CD4-positive, alpha-beta T cell treated with Interleukin-21 for 1 hour (primary cell): ENCODE data around the gene TNIP1.

Source experiments
- DNase-seq: peaks from one replicate; pipeline ENCODE4 v3.0.0-alpha.2; 2020

The TNIP1 gene, protein sequence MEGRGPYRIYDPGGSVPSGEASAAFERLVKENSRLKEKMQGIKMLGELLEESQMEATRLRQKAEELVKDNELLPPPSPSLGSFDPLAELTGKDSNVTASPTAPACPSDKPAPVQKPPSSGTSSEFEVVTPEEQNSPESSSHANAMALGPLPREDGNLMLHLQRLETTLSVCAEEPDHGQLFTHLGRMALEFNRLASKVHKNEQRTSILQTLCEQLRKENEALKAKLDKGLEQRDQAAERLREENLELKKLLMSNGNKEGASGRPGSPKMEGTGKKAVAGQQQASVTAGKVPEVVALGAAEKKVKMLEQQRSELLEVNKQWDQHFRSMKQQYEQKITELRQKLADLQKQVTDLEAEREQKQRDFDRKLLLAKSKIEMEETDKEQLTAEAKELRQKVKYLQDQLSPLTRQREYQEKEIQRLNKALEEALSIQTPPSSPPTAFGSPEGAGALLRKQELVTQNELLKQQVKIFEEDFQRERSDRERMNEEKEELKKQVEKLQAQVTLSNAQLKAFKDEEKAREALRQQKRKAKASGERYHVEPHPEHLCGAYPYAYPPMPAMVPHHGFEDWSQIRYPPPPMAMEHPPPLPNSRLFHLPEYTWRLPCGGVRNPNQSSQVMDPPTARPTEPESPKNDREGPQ

DNA sequence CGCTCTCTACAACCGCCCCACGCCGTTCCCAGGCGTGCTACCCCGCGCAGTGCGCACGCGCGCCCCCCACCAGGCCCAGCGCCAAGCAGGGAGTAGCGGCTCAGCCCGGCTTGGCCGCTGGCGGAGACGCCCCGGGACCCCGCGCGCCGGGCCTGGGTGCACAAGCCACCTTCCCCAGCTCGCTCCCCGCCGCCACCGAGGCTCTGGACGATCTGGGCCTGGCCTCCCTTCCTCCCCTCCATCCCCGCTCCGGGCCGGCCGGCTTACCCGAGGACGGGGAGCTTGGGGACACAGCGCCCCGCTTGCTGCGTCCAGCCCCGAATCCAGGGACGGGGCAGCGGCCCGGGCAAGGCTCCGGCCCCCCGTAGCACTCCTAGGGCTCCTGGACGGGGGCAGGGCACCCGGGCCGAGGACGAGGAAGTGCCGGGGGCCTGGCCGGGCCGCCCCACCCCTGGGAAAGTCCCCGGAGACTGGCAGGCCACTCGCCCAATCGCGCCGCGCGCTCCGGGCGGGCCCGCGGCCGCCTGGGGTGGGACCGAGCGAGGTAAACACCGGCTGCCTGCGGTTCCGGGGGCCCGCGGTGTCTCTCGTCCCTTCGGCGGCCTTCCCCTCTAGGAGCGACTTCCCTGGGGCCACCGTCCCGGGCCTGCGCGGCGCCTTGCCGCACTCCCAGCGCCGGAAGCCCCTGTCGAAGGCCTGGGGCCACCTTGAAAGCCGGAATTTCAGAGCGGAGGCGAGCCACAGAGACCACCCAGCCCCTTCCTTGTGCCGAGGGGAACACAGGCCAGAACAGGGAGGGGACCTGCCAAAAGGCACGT, at the start of gene TNIP1:
Gene TNIP1, minus strand, starts transcription at position 422 of the 818 bp plus-strand sequence. CDS start 15,939 bp downstream, outside the sequence.
- peak; percentile 95 for DNase-seq

DNA sequence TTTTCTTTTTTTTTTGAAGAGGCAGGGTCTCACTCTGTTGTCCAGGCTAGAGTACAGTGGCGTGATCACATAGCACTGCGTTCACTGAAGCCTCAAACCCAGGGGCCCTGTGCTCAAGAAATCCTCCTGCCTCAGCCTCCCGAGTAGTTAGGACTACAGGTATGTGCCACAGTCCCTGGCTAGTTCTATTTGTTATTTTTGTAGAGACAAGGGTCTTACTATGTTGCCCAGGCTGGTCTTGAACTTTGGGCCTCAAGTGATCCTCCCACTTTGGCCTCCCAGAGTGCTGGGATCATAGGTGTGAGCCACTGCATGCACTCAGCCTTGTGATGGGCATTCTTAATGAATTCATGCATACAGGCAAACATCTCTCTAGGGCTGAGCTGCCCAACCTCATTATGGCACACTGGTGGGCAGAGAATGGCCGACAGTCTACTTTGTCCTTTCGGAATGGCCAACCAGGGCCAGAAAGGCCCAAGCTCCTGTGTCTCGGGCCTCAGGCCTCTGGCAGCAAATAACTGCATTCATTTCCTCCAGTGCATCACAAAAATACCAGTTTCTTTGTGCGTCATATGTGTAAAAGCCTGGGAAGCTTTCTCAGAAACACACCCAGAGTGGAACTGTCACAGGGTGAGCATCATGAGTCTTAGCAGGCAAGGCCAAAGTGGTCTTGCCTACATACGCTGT, 49.5 kb upstream of the TNIP1 start:
- DNase-seq, result no peak

DNA sequence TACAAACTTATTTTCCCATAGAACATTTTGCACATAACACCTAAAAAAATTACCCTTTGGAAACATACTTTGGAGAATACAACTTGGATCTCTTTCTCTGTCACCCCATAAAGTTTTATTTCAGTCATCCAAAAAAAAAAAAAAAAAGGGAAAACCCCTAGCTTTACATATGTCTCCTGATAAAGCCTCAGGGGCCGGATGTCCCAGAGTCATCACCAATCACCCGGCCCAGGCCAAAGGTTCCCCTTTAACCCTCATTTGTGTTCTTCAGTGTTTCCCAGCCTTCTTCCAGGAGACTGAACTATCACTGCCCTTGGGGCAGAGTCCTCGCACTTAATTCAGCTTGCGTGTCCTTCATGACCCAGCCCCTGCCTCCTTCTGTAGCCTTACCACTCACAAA, 48.0 kb upstream of the TNIP1 start:
- DNase-seq, result no peak

DNA sequence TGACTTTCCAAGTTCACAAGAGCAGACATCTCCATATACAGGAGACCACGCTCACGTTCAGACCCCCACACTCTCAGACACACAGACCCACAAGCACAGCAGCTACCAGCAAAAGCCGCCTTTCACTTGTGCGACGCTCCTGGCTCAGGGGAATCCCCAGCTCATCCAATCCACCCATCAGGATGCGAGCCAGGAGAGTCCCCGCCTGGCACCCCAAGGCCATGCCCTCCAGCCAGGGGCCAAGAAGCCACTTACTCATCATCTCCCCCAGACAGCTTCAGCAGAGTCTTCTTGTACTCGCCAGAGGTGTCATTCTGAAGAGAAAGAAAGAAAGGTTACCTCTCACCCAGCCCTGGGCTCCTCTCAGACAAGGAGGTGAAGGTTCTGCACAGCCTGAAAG, 47.1 kb upstream of the TNIP1 start:
- no peak for DNase-seq

GRCh38 chr5:151126199-151126645, 45.4 kb upstream of the TNIP1 start:
- peak; percentile 70 for DNase-seq

DNA sequence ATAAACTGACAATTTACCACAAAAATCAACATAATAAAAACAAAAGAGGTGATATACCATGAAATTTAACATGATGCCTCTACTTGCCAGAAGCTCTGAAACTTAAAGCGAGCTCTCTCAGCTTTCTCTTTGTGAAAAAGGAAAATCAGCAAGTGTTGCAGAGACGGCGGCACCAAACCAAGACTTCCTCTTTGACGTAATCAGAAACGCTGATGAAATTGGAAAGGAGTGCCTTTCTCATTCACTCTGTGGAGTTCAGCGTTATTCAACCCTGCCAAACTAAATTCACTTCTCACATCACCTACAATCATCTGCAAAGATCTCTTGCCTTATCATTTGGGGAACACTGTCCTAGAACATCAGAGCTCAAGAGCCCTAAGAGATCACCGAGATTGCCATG, 44.6 kb upstream of the TNIP1 start:
- DNase-seq, result peak; percentile 15

GRCh38 chr5:151123897-151124751, 43.3 kb upstream of the TNIP1 start:
- no peak for DNase-seq

DNA sequence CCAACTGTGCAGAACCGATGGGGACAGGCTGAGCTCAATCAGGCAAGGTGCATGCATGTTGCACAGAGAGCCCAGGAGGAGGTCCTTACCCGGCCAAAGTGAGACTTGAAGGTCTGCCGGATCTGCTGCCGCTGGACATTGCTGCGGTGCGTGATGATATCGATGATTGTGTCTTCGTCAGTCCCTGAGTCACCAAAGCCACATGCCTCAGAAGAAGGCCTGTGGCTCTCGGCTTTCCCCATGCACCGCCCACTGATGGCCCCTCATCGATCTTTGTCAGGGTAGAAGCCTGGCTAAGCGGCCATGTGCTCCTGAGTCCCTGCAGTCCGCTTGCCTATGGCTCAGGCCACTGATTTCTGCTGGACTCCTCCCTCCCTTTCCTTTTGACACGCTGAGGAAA, 42.0 kb upstream of the TNIP1 start:
- no peak for DNase-seq

DNA sequence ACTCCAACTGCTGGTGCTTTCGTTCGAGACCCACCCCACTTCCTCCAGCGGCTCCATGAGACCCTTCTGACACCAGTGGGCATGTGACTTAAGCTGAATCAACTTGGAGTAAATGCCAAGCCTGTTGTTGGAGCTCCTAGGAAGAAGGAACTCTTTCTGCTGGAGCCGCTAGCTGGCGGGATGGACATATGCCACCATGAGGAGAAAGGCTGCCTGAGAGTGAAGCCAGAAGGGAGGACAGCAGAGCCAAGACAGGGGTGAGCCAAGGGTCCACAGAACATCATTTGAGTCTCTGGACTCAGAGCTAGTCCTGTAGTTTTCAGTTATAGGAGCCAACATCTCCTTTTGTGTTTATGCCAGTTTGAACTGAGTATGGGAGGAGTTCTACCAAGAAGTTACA, 40.8 kb upstream of the TNIP1 start:
- no peak for DNase-seq

DNA sequence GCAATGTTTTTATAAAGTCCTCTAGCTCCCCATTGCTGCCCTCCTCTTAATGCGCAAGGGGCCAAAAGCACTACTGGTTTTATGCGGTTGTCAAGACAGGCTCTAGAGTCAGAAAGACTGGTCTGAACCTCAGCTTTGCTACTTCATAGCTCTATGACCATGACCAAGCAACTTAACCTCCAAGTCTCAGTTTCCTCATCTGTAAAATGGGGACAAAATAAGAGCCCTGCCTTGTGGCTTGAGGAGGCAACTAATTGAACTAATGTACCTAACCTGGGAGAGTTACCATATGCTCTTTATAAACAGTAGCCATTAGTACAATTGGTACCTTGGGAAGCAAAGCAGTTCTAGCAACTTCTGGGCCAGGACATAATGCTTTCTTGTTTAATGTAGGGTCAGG, 40.3 kb upstream of the TNIP1 start:
- no peak for DNase-seq

- DNase-seq, result no peak
These were observed 38.2 kb upstream of the TNIP1 start for GRCh38 chr5:151118913-151119575.

- peak; percentile 76 for DNase-seq
These were observed 34.6 kb upstream of the TNIP1 start for GRCh38 chr5:151115272-151115905.

DNA sequence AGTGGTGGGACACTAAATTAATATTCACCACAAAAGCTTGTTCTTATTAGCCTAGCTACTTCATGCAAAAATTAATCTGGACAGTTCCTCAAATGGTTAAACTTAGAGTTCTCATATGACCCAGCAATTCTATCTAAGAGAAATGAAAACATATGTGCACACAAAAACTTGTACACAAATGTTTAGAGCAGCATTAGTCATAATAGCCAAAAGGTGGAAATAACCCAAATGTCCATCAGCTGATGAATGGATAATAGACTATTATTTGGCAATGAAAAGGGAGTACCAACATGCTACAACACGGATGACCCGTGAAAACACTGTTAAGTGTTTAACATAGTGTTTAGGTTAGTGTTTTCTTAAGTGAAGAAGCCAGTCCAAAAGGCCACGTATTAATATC, 32.8 kb upstream of the TNIP1 start:
- DNase-seq, result no peak

- DNase-seq, result no peak
These were observed 30.2 kb upstream of the TNIP1 start for GRCh38 chr5:151110992-151111391.

GRCh38 chr5:151110122-151110681, 29.4 kb upstream of the TNIP1 start:
- no peak for DNase-seq

- DNase-seq, result no peak
These were observed 27.7 kb upstream of the TNIP1 start for GRCh38 chr5:151108566-151108965.

- DNase-seq, result no peak
These were observed 27.1 kb upstream of the TNIP1 start for GRCh38 chr5:151107738-151108520.

DNA sequence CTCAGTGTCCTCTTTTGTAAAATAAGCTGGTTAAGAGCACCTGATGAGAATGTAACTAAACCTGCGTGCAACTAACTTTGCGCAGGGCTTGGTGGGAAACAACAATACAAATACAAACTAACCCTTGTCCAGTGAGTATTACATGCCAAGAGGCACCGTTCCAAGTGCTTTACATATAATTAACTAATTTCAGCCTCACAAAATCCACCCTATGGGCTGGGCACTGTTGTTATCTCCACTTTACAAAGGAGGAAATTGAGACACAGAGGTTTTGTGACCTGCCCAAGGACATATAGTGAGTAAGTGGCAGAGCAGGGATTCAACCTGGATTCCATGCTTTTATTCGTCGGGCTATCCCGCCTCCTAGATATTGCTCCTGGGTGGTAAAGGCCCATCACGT, 26.2 kb upstream of the TNIP1 start:
- DNase-seq, result no peak

GRCh38 chr5:151106509-151106908, 25.7 kb upstream of the TNIP1 start:
- DNase-seq, result no peak

DNA sequence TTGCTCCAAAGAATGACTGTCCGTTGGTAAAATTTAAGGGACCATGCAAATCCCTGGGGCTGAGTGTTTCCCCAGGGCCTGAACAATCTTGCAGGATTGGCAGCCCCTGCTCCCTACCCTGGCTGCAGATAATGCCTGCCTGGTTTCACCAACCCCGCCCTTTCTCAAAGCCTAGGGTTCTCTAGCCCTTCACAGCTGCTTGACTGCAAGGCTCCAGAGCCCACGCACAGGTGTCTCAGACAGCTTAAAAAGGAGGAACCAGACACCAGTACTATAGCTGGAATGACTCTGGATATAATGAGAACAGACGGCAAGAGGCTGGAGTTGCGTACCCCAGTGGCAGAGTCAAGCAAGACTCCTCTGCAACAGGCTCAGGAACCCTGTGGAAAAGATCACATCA, 25.2 kb upstream of the TNIP1 start:
- no peak for DNase-seq
